ENCODE results near the gene ARPC1B.

The ARPC1B gene

GRCh38 chr7:99390941-99391602 lies 16.5 kb downstream of the ARPC1B start:
- no peak for DNase-seq

DNA sequence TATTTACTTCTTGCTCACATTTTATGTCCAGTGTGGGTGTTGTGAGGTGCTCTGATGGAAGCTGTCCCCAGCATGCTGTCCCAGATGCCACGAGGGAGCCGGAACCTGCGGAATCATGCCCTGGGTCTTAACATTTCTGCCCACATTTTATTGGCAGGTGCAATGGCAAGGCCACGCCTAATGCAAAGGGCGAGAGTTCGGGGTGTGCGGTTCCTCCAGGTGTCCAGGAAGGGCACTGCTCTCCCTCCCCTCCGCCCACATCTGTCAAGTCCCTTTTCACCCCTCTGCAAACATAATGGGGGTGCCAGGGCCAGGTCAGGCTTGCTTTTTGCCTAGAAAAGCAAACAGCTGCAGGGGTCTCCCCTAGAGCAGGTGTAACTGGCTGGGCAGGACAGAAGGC lies 17.5 kb downstream of the ARPC1B start:
- no peak for DNase-seq

- peak; percentile 39 to 61 (median 46) for DNase-seq
Measured at GRCh38 chr7:99392659-99393354, 18.3 kb downstream of the ARPC1B start.

DNA sequence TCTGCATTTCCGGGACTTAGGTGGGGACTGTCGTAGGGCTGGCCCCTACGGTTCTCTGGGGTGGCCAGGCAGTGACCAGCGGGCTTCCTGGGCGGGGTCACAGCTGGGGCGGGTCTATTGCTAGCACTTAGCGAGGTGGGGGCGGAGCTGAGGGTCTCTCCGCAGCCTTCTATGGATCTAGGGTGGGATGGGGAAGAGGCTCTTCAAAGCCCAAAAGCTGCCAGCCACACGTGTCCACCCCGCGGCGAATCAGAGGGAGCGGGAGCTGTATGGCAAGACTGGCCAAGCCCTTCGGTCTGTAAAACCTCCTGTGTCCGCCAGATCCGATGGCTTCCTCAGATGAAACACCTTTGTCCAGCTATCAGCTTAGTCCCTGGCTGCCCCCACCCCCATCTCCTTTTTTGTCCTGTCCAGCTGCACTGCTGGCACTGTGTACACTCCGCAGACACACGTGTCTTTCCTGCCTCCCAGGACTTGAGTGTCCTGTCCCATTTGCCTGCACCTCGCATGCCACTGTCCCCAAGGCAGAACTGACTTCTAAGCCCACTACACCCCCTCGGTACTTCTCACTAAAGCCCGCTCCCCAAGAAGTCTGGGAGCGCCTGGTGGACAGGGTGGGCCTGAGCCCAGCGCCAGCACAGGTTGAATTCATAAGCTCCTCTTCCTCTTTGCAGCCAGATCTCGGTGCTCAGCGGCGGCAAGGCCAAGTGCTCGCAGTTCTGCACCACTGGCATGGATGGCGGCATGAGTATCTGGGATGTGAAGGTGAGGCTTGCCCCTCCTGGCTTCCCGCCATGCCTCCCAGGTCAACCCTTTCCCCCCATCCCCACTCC lies 19.0 kb downstream of the ARPC1B start:
- DNase-seq = no peak

DNA sequence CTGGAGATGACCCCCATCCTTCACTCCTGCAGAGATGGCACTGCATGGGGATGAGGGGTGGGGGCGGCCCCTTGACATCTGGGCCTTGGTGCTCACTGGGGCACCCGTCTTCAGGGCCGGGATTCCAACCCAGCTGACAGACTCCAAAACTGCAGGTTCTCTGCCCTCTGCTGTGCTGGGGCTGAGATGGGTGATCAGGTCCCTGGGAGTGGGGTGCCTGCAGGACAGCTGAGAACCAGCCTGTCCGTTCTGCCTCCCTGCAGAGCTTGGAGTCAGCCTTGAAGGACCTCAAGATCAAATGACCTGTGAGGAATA lies 19.6 kb downstream of the ARPC1B start:
- no peak for DNase-seq

GRCh38 chr7:99395616-99396327 lies 21.2 kb downstream of the ARPC1B start:
- DNase-seq = no peak

- DNase-seq = no peak
Measured at GRCh38 chr7:99396418-99397296, 22.1 kb downstream of the ARPC1B start.

- DNase-seq = no peak
Measured at GRCh38 chr7:99397297-99397983, 22.9 kb downstream of the ARPC1B start.

- DNase-seq = no peak
Measured at GRCh38 chr7:99398891-99399445, 24.4 kb downstream of the ARPC1B start.

DNA sequence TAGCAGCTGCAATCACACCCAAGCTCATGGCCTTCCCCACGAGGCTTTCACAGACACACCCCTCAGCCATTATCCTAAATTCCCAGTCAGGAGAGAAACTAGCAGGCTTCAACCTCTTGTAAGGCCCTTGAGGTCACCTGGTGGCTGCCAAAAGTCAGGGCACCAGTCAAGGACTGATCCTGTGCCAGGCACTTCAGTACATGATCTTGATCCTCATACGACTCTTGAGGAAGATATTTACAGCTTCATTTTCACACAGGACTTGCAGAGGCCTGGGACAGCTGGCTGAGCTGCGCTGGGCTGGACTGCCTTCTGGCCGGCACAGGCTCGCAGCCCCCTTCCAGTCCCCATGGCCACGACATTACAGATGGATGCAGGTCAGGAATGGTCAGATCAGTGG lies 25.1 kb downstream of the ARPC1B start:
- no peak for DNase-seq

- DNase-seq = no peak
Measured at GRCh38 chr7:99402854-99403253, 28.3 kb downstream of the ARPC1B start.

DNA sequence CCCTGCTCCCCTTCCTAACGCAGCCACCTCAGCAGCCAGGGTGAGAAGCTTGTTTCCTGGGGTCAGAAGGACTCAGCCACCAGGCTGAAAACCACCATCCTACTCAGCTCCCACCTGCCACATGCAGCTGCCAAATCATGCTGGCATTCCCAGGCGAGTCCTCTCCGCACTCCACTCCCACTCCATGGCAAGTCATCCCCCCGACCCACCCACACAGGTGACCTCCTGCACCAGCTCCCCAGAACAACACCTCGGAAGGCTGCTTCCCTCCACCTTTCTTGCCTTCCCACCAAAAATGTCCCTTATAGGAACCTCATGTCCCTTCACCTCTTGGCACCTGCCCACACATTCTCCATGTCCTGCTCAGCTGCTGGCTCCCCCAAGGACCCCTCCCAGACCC lies 29.2 kb downstream of the ARPC1B start:
- DNase-seq = no peak

DNA sequence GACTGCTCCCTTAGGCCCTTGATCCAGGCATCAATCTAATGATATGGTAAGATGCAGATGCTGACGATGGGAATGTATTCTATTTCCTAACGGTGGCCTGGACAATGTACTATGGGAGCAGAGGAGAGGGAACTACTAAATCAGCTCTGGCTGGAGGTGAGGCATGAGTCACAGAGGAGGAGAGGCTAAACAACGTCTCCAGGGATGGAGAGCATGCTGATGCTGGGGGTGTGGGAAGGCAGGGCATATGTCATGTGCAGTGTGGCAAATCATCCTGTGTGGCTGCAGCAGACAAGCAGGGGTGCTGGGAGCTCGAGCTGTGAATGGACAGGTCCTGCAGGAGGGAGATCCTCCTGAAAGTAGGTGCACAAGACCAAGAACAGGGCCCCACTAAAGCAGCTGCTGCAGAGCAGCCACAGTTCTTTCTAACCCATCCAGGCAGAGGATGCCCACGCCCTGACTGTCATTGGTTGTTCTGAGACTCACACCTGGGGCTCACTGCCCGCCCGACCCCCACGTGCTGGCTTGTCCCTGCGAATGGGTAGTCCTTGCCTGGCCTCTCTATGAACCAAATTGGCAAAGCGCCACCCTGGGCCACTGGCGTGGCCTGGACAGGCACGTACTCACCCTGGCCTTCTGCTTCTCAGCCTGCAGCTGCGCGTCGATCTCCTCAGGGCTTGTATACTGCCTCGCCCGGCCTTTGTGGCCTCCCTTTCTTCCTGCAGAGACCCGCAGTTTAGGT lies 29.9 kb downstream of the ARPC1B start:
- no peak for DNase-seq

- no peak for DNase-seq
Measured at GRCh38 chr7:99404977-99405320, 30.4 kb downstream of the ARPC1B start.

DNA sequence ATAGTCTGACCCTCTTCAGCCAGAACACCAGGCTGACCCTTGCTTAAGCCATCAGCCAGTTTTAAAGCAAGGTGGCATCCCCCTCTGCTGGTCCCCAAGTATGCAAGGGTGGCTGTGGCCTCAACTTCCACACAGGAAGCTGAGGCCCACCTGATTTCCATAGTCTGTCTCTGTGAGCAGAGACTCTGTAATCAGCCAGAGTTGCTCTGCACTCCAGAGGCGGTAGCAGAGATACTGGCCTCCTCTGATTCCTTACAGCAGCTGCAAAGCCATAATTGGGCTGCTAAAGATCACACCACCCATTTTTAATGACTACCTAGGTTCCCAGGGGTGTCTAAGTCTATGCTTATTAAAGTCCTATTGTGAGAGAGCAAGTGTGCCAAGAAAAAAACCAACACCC lies 32.0 kb downstream of the ARPC1B start:
- DNase-seq = no peak

DNA sequence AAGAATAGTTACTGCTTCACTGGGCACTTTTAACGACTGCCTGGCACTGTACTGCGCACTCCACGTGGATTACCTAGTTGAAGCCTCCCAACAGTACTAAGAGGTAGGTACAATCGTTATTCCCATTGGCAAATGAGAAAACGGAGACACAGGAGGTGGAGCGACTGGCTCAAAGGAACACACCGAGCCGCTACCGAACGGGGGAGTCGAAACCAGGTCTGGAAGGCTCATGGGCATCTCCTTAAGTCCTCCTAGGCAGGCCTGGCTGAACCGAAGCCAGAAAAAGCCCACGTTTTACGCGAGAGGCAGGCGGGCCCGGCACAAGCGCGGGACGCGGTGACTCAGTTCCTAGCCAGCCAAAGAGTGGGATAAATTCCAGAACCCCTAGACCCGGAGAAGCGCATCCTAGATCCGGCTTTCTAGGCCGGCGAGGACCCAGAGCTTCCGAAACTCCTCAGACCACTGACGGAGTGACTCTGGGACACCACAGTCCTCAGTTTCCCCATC lies 33.4 kb downstream of the ARPC1B start:
- DNase-seq = peak; percentile 73 to 80 (median 74)

GRCh38 chr7:99408379-99409191 lies 34.1 kb downstream of the ARPC1B start, which contains the start of the genes BUD31 and PDAP1:
Gene BUD31 (plus strand): TSS chr7:99408969. CDS start chr7:99411093, 2,124 bp downstream.
Gene PDAP1 (minus strand): TSS chr7:99408597. CDS start chr7:99408548, 49 bp downstream.
- peak; percentile 93 to 94 (median 93) for DNase-seq

DNA sequence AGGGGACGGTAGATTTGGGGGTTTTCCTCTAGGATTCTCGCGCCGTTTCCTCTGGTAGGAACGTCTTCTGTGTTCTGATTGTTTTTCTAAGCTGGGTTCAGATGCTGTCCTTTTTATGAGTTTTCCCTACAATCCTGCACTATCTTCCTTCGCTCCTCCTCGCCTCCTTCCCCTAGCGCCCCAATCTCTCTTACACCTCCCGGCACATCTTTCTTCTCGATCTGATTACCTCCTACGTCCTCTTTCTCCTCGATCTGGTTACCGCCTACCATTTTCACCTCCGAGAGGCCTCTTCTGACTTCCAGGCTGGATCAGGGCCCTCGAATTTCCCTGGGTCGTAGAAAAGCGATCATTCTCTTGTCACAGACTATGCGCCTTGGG lies 34.7 kb downstream of the ARPC1B start:
- peak in 1 of 3 donors; percentile 11 for DNase-seq

DNA sequence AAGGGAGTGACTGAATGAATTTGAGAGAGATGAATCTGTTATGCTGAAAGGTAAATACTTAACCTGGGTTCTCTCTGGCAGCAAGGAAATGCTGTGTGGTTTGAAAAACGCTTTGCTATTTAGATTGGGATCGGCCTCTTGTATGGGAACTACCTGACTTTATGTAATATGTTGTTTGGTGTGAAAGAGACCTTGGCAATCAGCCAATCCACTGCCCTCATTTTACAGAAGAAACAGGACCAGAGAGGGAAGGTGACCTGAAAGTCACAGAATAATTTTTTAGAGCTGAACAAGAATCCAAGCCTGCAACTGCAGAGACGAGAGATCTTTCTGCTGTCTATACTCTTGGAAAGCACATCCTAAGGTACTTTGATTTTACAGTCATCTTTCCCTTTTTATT lies 35.3 kb downstream of the ARPC1B start:
- peak in 1 of 3 donors; percentile 6 for DNase-seq
